Testis (tissue), 3 donors: Measurements from ENCODE around the gene LRIG1. TPM values are rescaled to one million over a fixed set of nuclear protein-coding genes. Genes with fewer than 3 reads are reported as not detected.

Experiments
- DNase-seq: peaks from one replicate; pipeline ENCODE4 v3.0.0-alpha.2; 2019
- H3K27ac ChIP-seq, 2 donors: fragments of 200-600 bp; sonication (generic); one replicate each; pipeline ENCODE4 v1.5.1; 2019
- H3K27me3 ChIP-seq: fragments of 200-600 bp; sonication (generic); one replicate; pipeline ENCODE4 v1.5.1; 2019
- H3K36me3 ChIP-seq: fragments of 200-600 bp; sonication (generic); one replicate; pipeline ENCODE4 v1.5.1; 2017; ENCODE audit warnings: low read depth; ENCODE audit errors: missing control alignments
- H3K4me1 ChIP-seq: fragments of 200-600 bp; sonication (generic); one replicate; pipeline ENCODE4 v1.5.1; 2019
- H3K4me3 ChIP-seq, 2 donors: fragments of 200-600 bp; sonication (generic); one replicate each; pipeline ENCODE4 v1.5.1; 2017 to 2019
- H3K9me3 ChIP-seq: fragments of 200-600 bp; sonication (generic); one replicate; pipeline ENCODE4 v1.5.1; 2017
- CTCF ChIP-seq, 3 experiments: fragments of 450-650 bp in 2 of 3; fragments of 200-600 bp in 1 of 3; sonication (generic) in 1 of 3; IDR thresholded peaks; one replicate each; pipeline ENCODE4 v1.5.1; 2016 to 2019; ENCODE audit warnings: antibody characterized with exemption in 3 of 3, mild to moderate bottlenecking in 2 of 3, moderate library complexity in 1 of 3
- POLR2A ChIP-seq: fragments of 450-650 bp; IDR thresholded peaks from one replicate; pipeline ENCODE4 v1.6.1; 2017; ENCODE audit warnings: antibody characterized with exemption, mild to moderate bottlenecking, moderate library complexity
- WGBS, 2 donors: methylation state at CpG; one replicate each; pipeline ENCODE4 v1.1.5; 2018; 5-methylcytosine and 5-hydroxymethylcytosine counted together
- intact Hi-C: fragments of 100-400 bp; cut with DNase I; formaldehyde crosslinking; loops from one replicate; pipeline ENCODE4 v1.15.1; 2023; ENCODE audit warnings: low total_unique reads
- polyA plus RNA-seq: library from polyadenylated mRNA; stranded (reverse); fragments of 350-450 nt; fragmentation: Illumina TruSeq; extraction: RNeasy Lipid Tissue Mini Kit (QIAGEN cat#74804); gene quantifications from one replicate; pipeline ENCODE4 v1.2.3, GENCODE V29; 2014; ENCODE audit warnings: low read depth, low replicate concordance; ENCODE audit not compliant: insufficient read depth
- total RNA-seq, 2 donors: library from RNA; depleted of rRNA; stranded (reverse); fragments of >200 nt; gene quantifications; one replicate each; pipeline ENCODE4 v1.2.3, GENCODE V29; 2016

Gene LRIG1
- total and polyA plus RNA-seq, 3 donors from 2014 or later: 62.7 to 107 (median 77.9) TPM

- no peaks in the 10 kb centered on the region for H3K27me3 ChIP-seq
- no peak for DNase-seq
- intact Hi-C loops: no loop called here
- H3K27ac ChIP-seq: no peak overlapping the region
- no peaks in the 10 kb centered on the region for H3K36me3 ChIP-seq
- no peak overlapping the region for H3K4me3 ChIP-seq
- WGBS, 2 donors: 64 to 65% methylated on average over 13 of the region's 13 CpGs
- no peak for TF ChIP-seq POLR2A
- no peaks in the 10 kb centered on the region for H3K9me3 ChIP-seq
- peaks cover 16% of the 10 kb centered on the region for H3K4me1 ChIP-seq
Measured at GRCh38 chr3:66481071-66482017, 19.5 kb downstream of the LRIG1 start.

- H3K36me3 ChIP-seq: no peaks in the 10 kb centered on the region
- no peak for DNase-seq
- WGBS, 2 donors: 43 to 58% methylated on average over 2 of the region's 2 CpGs
- H3K4me1 ChIP-seq: peaks cover 16% of the 10 kb centered on the region
- intact Hi-C loops: no loop called here
- no peak overlapping the region for H3K4me3 ChIP-seq
- no peak overlapping the region for H3K27ac ChIP-seq
- TF ChIP-seq POLR2A (no peak), CTCF (IDR thresholded peaks at IDR 0.05) (no peak)
- no peaks in the 10 kb centered on the region for H3K9me3 ChIP-seq
- no peaks in the 10 kb centered on the region for H3K27me3 ChIP-seq
Measured at GRCh38 chr3:66480666-66481065, 20.2 kb downstream of the LRIG1 start.

GRCh38 chr3:66479532-66479947 is 21.3 kb downstream of the LRIG1 start:
- no peak overlapping the region for H3K4me3 ChIP-seq
- no peaks in the 10 kb centered on the region for H3K36me3 ChIP-seq
- H3K27me3 ChIP-seq: no peaks in the 10 kb centered on the region
- no peak for DNase-seq
- H3K27ac ChIP-seq: no peak overlapping the region
- TF ChIP-seq CTCF (IDR thresholded peaks at IDR 0.05) (no peak), POLR2A (no peak)
- intact Hi-C loops: no loop called here
- WGBS, 2 donors: 90 to 95% methylated on average over 2 of the region's 2 CpGs
- peaks cover 16% of the 10 kb centered on the region for H3K4me1 ChIP-seq
- H3K9me3 ChIP-seq: no peaks in the 10 kb centered on the region

DNA sequence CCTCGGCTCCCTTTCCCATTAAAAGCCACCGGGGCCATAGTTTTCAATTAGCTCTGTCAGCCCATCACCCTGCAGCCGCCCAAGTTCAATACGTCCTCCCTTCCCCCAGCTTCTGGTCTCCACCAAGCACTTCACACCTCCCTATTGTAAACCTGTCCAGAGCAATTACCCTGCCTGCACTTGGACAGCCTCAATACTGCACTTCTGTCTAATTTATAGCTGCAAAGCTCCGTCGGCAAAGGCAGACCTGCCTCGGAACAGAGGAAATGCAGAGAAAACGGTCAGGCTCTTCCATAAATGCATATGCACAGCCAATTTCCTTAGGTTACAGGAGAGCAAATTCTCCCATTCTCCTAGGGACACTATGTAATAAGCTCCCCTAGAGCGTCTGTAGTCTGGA is 21.9 kb downstream of the LRIG1 start:
- Histone ChIP-seq H3K27me3 (no peaks in the 10 kb centered on the region), H3K9me3 (no peaks in the 10 kb centered on the region), H3K4me3 (no peak overlapping the region), H3K4me1 (peaks cover 16% of the 10 kb centered on the region), H3K27ac (no peak overlapping the region), H3K36me3 (no peaks in the 10 kb centered on the region)
- no peak for DNase-seq
- intact Hi-C loops: no loop called here
- no peak for TF ChIP-seq CTCF (IDR thresholded peaks at IDR 0.05)
- no peak for TF ChIP-seq POLR2A
- WGBS, 2 donors: 82 to 84% methylated on average over 9 of the region's 9 CpGs

- peaks cover 12% of the 10 kb centered on the region for H3K4me1 ChIP-seq
- H3K9me3 ChIP-seq: no peaks in the 10 kb centered on the region
- TF ChIP-seq CTCF (IDR thresholded peaks at IDR 0.05) (no peak), POLR2A (no peak)
- no peaks in the 10 kb centered on the region for H3K36me3 ChIP-seq
- 93 to 95% methylated on average over 7 of the region's 7 CpGs for WGBS, 2 donors
- H3K27ac ChIP-seq: no peak overlapping the region
- no peaks in the 10 kb centered on the region for H3K27me3 ChIP-seq
- no peak for DNase-seq
- intact Hi-C loops: no loop called here
- no peak overlapping the region for H3K4me3 ChIP-seq
Measured at GRCh38 chr3:66477856-66478255, 23.0 kb downstream of the LRIG1 start.
